GM12864 (cell line): ENCODE results near the gene FKBP4.

Source experiments
- DNase-seq: peaks from one replicate; pipeline ENCODE4 v3.0.0-alpha.2; 2011; ENCODE audit warnings: low read depth
- H3K4me3 ChIP-seq: 2 replicates; pipeline ENCODE4 v1.5.1; 2011; ENCODE audit warnings: mild to moderate bottlenecking, low read depth, low read length, control low read depth
- TF ChIP-seq, protein P1 (sequence below): IDR thresholded peaks from 2 replicates; pipeline ENCODE4 v1.5.1; 2011; ENCODE audit warnings: low read depth, mild to moderate bottlenecking, moderate library complexity, low read length, control low read depth, inconsistent platforms; ENCODE audit errors: missing control alignments

FKBP4 gene

DNA sequence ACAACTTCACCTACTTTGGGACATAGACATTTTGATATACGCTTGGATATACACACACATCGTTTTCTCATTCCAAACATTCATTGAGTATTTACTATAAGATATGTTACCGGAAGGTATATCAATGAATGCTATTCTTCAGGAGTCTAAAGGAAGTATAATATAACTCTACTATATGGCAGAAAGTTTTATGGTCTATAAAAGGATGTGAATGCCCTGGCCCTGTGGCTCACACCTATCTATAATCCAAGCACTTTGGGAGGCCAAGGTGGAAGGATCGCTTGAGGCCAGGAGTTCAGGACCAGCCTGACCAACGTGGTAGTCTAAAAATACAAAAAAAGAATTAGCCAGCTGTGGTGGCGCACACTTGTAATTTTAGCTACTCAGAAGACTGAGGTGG is 34.5 kb downstream of the FKBP4 start:
- TF ChIP-seq, protein P1, sequence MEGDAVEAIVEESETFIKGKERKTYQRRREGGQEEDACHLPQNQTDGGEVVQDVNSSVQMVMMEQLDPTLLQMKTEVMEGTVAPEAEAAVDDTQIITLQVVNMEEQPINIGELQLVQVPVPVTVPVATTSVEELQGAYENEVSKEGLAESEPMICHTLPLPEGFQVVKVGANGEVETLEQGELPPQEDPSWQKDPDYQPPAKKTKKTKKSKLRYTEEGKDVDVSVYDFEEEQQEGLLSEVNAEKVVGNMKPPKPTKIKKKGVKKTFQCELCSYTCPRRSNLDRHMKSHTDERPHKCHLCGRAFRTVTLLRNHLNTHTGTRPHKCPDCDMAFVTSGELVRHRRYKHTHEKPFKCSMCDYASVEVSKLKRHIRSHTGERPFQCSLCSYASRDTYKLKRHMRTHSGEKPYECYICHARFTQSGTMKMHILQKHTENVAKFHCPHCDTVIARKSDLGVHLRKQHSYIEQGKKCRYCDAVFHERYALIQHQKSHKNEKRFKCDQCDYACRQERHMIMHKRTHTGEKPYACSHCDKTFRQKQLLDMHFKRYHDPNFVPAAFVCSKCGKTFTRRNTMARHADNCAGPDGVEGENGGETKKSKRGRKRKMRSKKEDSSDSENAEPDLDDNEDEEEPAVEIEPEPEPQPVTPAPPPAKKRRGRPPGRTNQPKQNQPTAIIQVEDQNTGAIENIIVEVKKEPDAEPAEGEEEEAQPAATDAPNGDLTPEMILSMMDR: no peak
- no peak overlapping the region for H3K4me3 ChIP-seq
- no peak for DNase-seq

- DNase-seq: no peak
- no peak overlapping the region for H3K4me3 ChIP-seq
- TF ChIP-seq, protein P1: no peak
Observed at GRCh38 chr12:2832550-2833127, 37.9 kb downstream of the FKBP4 start.

- TF ChIP-seq, protein P1: no peak
- H3K4me3 ChIP-seq: no peak overlapping the region
- DNase-seq: no peak
Observed at GRCh38 chr12:2833327-2833726, 38.6 kb downstream of the FKBP4 start.

GRCh38 chr12:2833810-2834209 is 39.0 kb downstream of the FKBP4 start:
- TF ChIP-seq, protein P1: no peak
- DNase-seq: no peak
- no peak overlapping the region for H3K4me3 ChIP-seq

- DNase-seq: no peak
- TF ChIP-seq, protein P1: no peak
- H3K4me3 ChIP-seq: no peak within 1 kb of the TSS
Observed at GRCh38 chr12:2834581-2835491, 40.1 kb downstream of the FKBP4 start, which contains the start of gene NRIP2. NRIP2 (minus strand) TSS chr12:2835035; CDS start chr12:2834983, 52 bp downstream.

GRCh38 chr12:2835691-2836403 is 41.1 kb downstream of the FKBP4 start:
- TF ChIP-seq, protein P1: no peak
- no peak for DNase-seq
- no peak overlapping the region for H3K4me3 ChIP-seq
